RWPE1 (cell line): ENCODE results near the gene ATP8A2.

Experiments
- CTCF ChIA-PET: fragments of 350-600 bp; sonication (Branson Sonifier 250); formaldehyde crosslinking; extraction: SDS; loops from one replicate; lab custom pipeline; 2021; lab: Yijun Ruan, JAX
- POLR2A ChIA-PET: fragments of 400-600 bp; formaldehyde crosslinking; extraction: SDS; loops from one replicate; lab custom pipeline; 2020; ENCODE audit warnings: antibody characterized with exemption; ENCODE audit not compliant: low non-redundant PET; lab: Yijun Ruan, JAX
- DNase-seq: peaks from one replicate; pipeline ENCODE4 v3.0.0; 2012; ENCODE audit warnings: low spot score
- H3K27ac ChIP-seq: fragments of 450-650 bp; 2 replicates; pipeline ENCODE4 v1.5.1; 2017
- TF ChIP-seq, protein P1 (sequence below): fragments of 450-650 bp; conservative IDR thresholded peaks from 2 replicates; pipeline ENCODE4 v1.5.1; 2017; ENCODE audit warnings: low read depth, mild to moderate bottlenecking

Gene ATP8A2

DNA sequence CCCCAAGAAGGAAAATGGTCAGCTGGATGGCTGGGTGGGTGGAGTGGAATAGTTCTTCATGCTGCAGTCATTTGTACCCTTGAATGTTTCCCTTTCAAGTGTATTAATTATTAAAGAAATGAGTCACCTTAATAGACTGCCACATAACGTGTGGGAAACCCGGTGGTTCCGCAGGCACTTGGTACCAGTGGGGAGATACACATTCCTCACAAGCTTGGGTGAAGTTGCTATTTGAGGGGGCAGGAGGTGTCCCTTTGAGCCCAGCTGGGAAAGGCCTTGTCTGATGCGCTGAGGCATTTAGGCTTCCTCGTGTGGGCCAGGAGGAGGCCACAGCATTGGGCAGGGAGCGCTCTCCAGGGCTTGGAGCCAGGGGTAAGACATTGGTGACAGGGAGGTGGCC lies 57.7 kb downstream of the ATP8A2 start:
- no peak overlapping the region for H3K27ac ChIP-seq
- TF ChIP-seq, protein P1, sequence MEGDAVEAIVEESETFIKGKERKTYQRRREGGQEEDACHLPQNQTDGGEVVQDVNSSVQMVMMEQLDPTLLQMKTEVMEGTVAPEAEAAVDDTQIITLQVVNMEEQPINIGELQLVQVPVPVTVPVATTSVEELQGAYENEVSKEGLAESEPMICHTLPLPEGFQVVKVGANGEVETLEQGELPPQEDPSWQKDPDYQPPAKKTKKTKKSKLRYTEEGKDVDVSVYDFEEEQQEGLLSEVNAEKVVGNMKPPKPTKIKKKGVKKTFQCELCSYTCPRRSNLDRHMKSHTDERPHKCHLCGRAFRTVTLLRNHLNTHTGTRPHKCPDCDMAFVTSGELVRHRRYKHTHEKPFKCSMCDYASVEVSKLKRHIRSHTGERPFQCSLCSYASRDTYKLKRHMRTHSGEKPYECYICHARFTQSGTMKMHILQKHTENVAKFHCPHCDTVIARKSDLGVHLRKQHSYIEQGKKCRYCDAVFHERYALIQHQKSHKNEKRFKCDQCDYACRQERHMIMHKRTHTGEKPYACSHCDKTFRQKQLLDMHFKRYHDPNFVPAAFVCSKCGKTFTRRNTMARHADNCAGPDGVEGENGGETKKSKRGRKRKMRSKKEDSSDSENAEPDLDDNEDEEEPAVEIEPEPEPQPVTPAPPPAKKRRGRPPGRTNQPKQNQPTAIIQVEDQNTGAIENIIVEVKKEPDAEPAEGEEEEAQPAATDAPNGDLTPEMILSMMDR = no peak
- POLR2A ChIA-PET = no interaction called here
- CTCF ChIA-PET = no interaction called here
- DNase-seq = no peak

- POLR2A ChIA-PET = no interaction called here
- TF ChIP-seq, protein P1 = no peak
- no peak for DNase-seq
- CTCF ChIA-PET = no interaction called here
- H3K27ac ChIP-seq = no peak overlapping the region
These were observed 60.9 kb downstream of the ATP8A2 start for GRCh38 chr13:25432691-25433090.

GRCh38 chr13:25440061-25440460 lies 68.3 kb downstream of the ATP8A2 start:
- no peak overlapping the region for H3K27ac ChIP-seq
- POLR2A ChIA-PET = no interaction called here
- no peak for DNase-seq
- TF ChIP-seq, protein P1 = no peak
- CTCF ChIA-PET = interaction anchor here (0.6 to 0.7 kb wide), 2 partner anchors 18 to 405 kb away, joined by 3 read pairs; no protein-coding TSS in a partner anchor

DNA sequence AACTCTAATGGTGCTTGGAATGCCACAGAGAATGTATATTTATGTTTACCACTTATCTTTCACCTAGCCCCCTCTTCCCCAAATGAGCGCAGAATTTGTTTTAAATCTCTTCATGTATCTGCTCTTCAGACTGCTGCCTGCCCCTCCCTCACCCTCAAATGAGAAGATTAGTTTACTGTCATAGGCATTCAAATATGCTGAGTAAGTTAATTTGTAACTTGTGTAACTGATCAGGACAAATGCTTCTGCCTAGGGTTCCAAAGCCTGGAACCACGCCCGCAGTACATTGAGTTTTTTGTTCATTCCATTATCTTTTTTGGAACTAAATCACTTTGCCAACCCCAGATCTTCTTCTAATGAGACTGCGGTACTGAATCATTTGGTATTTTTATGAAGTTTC lies 74.5 kb downstream of the ATP8A2 start:
- TF ChIP-seq, protein P1 = no peak
- no peak overlapping the region for H3K27ac ChIP-seq
- ChIA-PET POLR2A (no interaction called here), CTCF (no interaction called here)
- no peak for DNase-seq

DNA sequence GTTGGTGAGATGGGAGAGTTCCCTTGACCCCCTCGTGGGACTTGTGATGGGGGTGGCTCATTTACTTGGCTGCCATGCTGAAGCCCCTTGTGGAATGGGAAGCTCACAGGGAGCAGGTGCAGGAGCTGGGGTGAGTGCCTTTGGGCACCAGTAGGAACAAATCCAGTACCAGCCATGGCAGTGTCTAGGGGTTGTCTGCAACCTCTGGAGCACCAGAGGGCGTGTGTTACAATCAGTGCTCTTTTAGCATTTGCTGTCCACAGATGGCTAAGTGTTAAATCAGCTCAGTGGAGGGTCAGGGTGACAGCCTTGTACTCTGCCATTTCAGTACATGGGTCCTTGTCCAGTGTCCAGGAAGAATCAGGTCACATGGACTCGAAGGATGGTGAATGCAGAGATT lies 75.6 kb downstream of the ATP8A2 start:
- TF ChIP-seq, protein P1 = no peak
- no peak for DNase-seq
- ChIA-PET CTCF (no interaction called here), POLR2A (no interaction called here)
- no peak overlapping the region for H3K27ac ChIP-seq

DNA sequence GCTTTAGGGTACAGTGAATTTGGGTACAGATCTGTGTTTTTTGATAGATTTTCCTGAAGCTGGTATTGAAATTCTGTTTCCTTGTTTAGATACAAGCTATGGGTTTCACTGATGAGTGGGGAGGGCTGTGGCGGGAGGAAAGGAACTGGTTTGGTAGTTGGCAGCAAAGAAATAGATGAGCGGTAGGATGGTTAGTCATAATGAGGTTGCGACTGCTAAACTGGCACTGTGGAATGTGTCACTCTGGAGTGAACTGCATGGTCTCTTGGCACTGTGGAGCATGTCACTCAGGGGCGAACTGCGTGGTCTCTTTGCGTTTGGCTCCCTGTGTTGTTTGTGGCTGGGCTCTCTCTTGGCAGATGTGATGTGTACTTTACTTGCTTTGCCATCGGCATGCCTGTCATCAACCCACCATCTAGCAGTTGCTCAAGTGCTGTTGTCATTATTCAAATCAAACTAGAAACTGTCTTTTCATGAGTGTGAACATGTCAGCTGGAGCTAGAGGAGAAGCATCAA lies 82.1 kb downstream of the ATP8A2 start:
- ChIA-PET POLR2A (no interaction called here), CTCF (no interaction called here)
- no peak overlapping the region for H3K27ac ChIP-seq
- TF ChIP-seq, protein P1 = no peak
- DNase-seq = no peak

GRCh38 chr13:25455146-25455545 lies 83.4 kb downstream of the ATP8A2 start:
- ChIA-PET CTCF (no interaction called here), POLR2A (no interaction called here)
- no peak for DNase-seq
- TF ChIP-seq, protein P1 = no peak
- H3K27ac ChIP-seq = no peak overlapping the region
